Omental fat pad (tissue), 4 donors: ENCODE data around the gene MLC1. TPM values are rescaled to one million over a fixed set of nuclear protein-coding genes. Genes with fewer than 3 reads are reported as not detected.

Experiments
- ATAC-seq: fragments of 150-250 bp; one replicate; pipeline ENCODE4 v1.9.1; 2016; ENCODE audit warnings: mild to moderate bottlenecking, moderate library complexity; ENCODE audit not compliant: low FRiP score
- DNase-seq: peaks from one replicate; pipeline ENCODE4 v3.0.0-alpha.2; 2019; ENCODE audit warnings: low spot score
- total RNA-seq, 4 donors: library from RNA; depleted of rRNA; stranded (reverse); fragments of >200 nt; gene quantifications; one replicate each; pipeline ENCODE4 v1.1.0, GENCODE V29; 2016
- TF ChIP-seq, protein P1 (sequence below), 3 donors: fragments of 450-650 bp; IDR thresholded peaks; one replicate each; pipeline ENCODE4 v1.5.1; 2016 to 2017; ENCODE audit warnings: antibody characterized with exemption in 3 of 3, mild to moderate bottlenecking in 3 of 3, moderate library complexity in 2 of 3

The MLC1 gene
- total RNA-seq, 4 donors from 2014 or later: 0.44 TPM; not detected in 3

DNA sequence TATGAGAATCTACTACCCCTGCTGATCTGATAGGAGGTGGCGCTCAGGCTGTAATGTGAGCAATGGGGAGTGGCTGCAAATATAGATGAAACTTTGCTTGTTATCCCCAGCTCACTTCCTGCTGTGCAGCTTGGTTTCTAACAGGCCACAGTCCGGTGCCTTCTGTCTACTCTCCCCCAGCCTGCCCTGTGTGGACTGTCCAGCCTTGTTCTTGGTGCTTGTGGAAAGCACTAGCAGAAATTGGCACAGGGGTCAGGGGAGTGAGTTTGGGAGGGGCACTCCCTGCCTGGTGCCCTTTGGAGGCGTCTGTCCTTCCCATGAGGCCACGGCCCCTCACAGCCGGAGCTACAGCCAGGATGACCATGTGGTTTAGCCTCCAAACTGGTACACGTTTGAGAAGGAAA is 18.9 kb upstream of the MLC1 start:
- DNase-seq (no peak), ATAC-seq (no peak)
- TF ChIP-seq, protein P1, sequence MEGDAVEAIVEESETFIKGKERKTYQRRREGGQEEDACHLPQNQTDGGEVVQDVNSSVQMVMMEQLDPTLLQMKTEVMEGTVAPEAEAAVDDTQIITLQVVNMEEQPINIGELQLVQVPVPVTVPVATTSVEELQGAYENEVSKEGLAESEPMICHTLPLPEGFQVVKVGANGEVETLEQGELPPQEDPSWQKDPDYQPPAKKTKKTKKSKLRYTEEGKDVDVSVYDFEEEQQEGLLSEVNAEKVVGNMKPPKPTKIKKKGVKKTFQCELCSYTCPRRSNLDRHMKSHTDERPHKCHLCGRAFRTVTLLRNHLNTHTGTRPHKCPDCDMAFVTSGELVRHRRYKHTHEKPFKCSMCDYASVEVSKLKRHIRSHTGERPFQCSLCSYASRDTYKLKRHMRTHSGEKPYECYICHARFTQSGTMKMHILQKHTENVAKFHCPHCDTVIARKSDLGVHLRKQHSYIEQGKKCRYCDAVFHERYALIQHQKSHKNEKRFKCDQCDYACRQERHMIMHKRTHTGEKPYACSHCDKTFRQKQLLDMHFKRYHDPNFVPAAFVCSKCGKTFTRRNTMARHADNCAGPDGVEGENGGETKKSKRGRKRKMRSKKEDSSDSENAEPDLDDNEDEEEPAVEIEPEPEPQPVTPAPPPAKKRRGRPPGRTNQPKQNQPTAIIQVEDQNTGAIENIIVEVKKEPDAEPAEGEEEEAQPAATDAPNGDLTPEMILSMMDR (IDR thresholded peaks at IDR 0.05): no peak

GRCh38 chr22:50102946-50103345 is 17.7 kb upstream of the MLC1 start:
- no peak for DNase-seq
- ATAC-seq: no peak
- TF ChIP-seq, protein P1 (IDR thresholded peaks at IDR 0.05): no peak

GRCh38 chr22:50101870-50102565 is 16.8 kb upstream of the MLC1 start:
- ATAC-seq: no peak
- DNase-seq: no peak
- TF ChIP-seq, protein P1 (IDR thresholded peaks at IDR 0.05): no peak

- DNase-seq (no peak), ATAC-seq (no peak)
- TF ChIP-seq, protein P1 (IDR thresholded peaks at IDR 0.05): no peak
Observed at GRCh38 chr22:50098052-50098451, 12.8 kb upstream of the MLC1 start.

DNA sequence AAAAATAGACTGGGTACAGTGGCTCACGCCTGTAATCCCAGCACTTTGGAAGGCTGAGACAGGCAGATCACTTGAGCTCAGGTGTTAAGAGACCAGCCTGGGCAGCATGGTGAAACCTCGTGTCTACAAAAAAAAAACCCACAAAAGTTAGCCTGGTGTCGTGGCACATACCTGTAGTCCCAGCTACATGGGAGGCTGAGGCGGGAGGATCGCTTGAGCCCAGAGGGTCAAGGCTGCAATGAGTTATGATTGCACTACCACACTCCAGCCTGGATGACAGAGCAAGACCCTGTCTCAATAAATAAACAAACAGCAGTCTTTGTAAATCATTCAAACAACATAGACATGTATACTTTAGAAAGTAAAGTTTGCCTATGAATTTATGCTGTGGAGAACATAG is 7.1 kb upstream of the MLC1 start:
- ATAC-seq (no peak), DNase-seq (no peak)
- TF ChIP-seq, protein P1 (IDR thresholded peaks at IDR 0.05): no peak

DNA sequence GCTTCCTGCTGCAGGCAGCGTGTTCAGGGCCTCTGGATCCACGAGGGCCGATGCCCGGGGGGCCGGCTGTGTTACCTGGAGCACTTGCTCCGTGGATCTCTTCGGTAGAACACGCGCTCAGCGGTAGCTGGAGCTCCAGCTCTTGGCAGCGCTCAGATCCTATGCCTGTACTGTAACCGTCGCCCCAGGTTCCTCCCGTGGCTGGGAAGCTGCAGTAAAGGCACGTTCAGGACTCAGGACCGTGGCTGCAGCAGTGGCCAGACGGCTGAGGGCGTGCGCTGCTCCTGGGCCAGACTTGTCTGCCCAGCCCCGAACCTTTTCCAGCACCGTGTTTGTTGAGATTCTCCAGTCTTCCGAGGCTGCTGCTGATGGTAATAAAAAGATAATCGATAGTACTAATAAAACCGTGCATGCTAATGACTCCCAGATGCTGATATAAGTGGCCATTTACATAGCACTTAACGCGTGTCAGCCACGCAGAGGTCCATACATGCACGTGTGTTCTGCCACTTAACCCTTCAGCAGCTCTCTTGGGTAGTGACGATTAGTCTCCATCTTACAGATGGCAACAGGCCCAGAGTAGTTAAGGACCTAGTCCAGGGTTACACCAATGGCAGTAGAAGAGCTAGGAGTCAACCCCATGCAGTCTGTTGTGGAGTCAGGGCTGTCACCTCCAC is 6.0 kb upstream of the MLC1 start:
- no peak for ATAC-seq
- TF ChIP-seq, protein P1 (IDR thresholded peaks at IDR 0.05): no peak
- DNase-seq: no peak

DNA sequence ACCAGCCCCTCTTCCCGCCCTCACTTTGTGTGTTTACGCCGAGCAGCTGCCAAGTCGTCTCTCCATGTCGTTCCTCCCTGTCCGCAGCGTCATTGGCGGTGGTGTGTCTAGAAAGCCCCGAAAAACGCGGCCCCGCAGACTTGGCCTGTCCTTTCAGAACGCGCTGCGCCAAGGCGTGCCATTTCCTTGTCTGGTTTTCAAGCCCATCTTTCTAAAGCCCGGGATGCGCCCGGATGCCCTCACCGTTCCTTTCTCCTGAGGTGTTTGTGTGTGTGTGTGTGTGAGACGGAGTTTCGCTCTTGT is 5.1 kb upstream of the MLC1 start:
- DNase-seq (no peak), ATAC-seq (no peak)
- TF ChIP-seq, protein P1 (IDR thresholded peaks at IDR 0.05): no peak
